Measurements from ENCODE around the gene NHLH1.
"Not testable (repeated sequence)": the region's sequence is repeated elsewhere in the genome, so short reads cannot be mapped to it uniquely, and the experiment has no call there.

The NHLH1 gene

GRCh38 chr1:160384812-160385211 lies 17.9 kb downstream of the NHLH1 start:
- not testable (repeated sequence) for DNase-seq

- not testable (repeated sequence) for DNase-seq
Observed at GRCh38 chr1:160388406-160388805, 21.5 kb downstream of the NHLH1 start.

GRCh38 chr1:160394673-160395072 lies 27.8 kb downstream of the NHLH1 start:
- no peak for DNase-seq

- DNase-seq = no peak
Observed at GRCh38 chr1:160397651-160398050, 30.8 kb downstream of the NHLH1 start.

- no peak for DNase-seq
Observed at GRCh38 chr1:160398823-160399222, 32.0 kb downstream of the NHLH1 start.

- DNase-seq = no peak
Observed at GRCh38 chr1:160399544-160400222, 32.8 kb downstream of the NHLH1 start.

- peak in 1 of 2 experiments; percentile 67 for DNase-seq
Observed at GRCh38 chr1:160400223-160400645, 33.4 kb downstream of the NHLH1 start, which contains the start of gene VANGL2. Gene VANGL2, plus strand, starts transcription at chr1:160400564. Its CDS starts 15,274 bp downstream, at chr1:160415838.

- DNase-seq = peak in 1 of 2 experiments; percentile 18
Observed at GRCh38 chr1:160400646-160401486, 34.0 kb downstream of the NHLH1 start.

- DNase-seq = no peak
Observed at GRCh38 chr1:160401487-160401805, 34.6 kb downstream of the NHLH1 start.

GRCh38 chr1:160402001-160402795 lies 35.3 kb downstream of the NHLH1 start:
- no peak for DNase-seq

- no peak for DNase-seq
Observed at GRCh38 chr1:160403244-160403643, 36.4 kb downstream of the NHLH1 start.

- DNase-seq = no peak
Observed at GRCh38 chr1:160404094-160404493, 37.2 kb downstream of the NHLH1 start.

GRCh38 chr1:160405331-160405877 lies 38.5 kb downstream of the NHLH1 start:
- no peak for DNase-seq

GRCh38 chr1:160406131-160406968 lies 39.5 kb downstream of the NHLH1 start:
- DNase-seq = no peak

- DNase-seq = no peak
Observed at GRCh38 chr1:160407839-160408801, 41.2 kb downstream of the NHLH1 start.

- no peak for DNase-seq
Observed at GRCh38 chr1:160408864-160409263, 42.0 kb downstream of the NHLH1 start.

GRCh38 chr1:160409486-160409885 lies 42.6 kb downstream of the NHLH1 start:
- no peak for DNase-seq

- no peak for DNase-seq
Observed at GRCh38 chr1:160410406-160411005, 43.6 kb downstream of the NHLH1 start.

GRCh38 chr1:160411271-160412027 lies 44.6 kb downstream of the NHLH1 start:
- no peak for DNase-seq

- no peak for DNase-seq
Observed at GRCh38 chr1:160412028-160412362, 45.1 kb downstream of the NHLH1 start.

Data from NCI-H446 (cell line).